IPS DF 19.7 (cell line): ENCODE measurements around the gene AMMECR1L.
"Not testable (repeated sequence)": the region's sequence is repeated elsewhere in the genome, so short reads cannot be mapped to it uniquely, and the experiment has no call there.

Experiments
- DNase-seq: peaks from one replicate; pipeline ENCODE4 v3.0.0-alpha.2; 2013; ENCODE audit warnings: low read depth, low spot score

AMMECR1L gene

DNA sequence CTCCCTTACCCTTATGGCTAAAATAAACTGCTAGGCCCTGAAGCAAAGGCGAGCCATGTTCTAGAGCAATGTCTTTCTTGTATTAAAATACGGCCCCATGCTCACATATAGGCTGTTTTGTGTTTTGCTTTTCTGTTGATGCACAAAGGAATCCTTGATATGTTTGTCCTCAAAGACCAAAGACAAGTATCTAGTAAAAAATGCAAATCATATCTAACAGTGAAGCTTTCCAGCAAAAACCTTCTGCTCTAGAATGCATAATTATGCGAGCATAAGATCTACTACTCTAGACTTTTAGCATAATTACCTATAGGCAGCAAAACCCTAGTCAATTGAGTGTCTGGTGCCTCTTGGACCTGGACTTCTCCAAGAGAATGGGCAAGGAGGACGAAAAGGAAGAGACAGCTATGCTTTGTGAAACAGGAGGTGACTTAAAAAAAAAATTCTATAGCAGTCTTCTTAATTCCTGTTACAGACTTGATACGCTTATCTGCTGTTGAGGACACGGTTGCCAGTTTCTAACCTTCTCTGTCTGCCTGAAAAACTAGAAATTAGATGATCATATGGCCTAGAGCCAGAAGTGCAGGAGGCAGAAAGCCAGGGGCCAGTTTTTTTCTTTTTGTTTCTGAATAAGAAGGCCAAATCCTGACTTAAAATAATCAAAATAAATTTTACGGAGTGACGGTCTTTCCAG, 1.5 kb upstream of the AMMECR1L start:
- no peak for DNase-seq

DNA sequence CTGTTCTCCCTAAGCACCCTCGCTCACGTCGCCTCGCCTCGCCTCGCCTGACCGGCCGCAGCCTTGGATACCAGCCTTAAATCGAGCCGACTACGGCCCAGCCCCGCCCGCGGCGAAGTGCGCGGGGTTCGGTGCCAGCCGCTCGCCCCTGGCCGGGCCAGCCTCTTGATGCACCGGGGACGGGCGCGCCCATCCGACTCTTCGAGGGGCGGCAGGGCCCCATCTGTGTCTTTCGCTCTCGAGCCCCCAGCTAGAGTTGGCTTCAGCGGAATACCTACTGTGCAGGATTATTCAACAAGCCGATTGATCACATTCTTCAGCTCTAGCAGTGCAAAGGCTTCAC, 808 bp upstream of the AMMECR1L start:
- DNase-seq, result not testable (repeated sequence)

DNA sequence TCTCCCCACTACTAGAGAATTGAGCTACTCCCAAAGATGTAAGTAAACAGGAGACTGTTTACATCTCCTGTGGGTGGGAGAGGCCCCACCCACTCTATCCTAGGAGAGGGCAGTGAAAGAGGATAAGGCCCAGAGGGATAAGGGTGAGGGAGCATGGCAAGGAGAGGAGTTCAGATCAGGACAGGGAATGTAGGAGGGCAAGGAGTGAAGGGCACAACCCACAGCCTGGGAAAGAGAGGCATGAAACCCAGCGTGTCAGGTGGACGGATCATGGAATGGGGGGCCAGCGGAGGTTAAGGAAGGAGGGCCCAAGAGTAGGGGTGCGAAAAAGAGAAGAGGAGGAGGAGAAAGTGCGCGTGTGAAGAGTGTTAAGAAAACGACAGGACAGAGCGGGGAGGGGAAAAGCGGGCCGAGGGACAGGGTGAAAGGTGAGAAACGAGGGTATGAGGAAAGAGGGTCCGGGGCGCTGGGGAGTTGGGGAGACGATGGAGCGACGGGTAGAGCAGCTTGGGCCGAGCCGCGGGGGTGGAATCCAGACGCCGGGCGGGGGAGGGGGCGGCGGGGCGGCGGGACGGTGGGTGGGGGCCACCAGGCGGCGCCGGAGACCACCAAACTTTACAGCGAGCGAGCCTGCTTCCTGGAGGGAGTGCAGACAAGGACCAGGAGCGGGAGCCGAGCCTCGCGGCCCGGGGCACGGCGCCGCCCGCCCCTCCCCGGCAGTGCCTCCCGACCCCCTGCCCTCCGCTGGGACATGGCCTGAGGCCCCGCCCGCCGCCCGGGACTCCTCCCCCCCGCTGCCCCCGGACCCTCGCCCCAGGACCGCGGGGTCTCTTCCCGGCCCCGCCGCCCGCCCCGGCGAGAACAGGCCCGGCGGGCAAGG, 655 bp downstream of the AMMECR1L start:
- DNase-seq, result not testable (repeated sequence)

DNA sequence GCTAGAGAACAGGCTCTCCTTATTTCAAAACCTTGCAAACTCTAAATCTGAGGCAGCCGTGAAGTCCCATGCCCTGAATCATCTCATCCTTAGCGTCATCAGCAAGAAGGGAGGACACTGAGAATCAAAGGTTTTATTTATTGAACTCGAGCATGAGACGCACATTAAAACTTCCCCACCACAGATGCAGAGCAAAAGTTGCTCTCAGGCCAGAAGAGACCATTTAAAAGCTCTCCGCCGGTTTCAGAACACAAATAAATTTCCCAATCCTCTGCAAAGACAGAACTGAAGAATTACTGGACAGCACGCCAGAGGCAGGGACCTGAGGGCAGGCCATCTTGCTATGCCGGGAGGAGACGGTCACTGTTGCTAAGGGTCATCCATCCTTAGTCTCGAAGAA, 1.3 kb downstream of the AMMECR1L start:
- DNase-seq, result no peak

DNA sequence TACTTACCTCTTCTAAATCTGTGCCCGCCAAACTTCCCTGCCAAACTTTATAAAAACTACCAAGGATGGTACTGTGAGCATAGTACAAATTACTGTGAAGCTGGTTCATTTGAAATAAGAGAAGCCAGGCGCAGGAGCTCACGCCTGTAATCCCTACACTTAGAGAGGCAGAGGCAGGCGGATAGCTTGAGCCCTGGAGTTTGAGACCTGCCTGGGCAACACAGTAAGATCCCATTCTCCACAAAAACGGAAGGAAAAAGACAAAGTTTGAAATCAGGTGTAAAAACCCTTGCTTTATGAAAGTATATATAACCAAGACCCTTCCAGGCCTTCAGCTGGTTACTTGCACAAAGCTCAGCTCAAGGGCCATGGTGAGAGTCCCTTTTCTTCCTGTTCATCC, 5.9 kb downstream of the AMMECR1L start:
- DNase-seq, result no peak

DNA sequence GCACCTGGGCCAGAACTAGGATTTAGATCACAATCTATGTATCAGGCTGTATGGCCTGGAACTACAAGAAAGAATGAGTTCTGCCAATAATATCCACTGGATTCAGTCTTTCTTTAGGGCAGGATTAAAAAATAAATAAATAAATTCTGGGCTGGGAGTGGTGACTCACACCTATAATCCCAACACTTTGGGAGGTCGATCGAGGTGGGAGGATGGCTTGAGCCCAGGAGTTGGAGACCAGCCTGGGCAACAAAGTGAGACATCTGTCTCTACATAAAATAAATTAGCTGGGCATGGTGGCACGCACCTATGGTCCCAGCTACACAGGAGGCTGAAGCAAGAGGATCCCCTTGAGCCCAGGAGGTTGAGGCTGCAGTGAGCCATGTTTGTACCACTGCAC, 8.1 kb downstream of the AMMECR1L start:
- no peak for DNase-seq

DNA sequence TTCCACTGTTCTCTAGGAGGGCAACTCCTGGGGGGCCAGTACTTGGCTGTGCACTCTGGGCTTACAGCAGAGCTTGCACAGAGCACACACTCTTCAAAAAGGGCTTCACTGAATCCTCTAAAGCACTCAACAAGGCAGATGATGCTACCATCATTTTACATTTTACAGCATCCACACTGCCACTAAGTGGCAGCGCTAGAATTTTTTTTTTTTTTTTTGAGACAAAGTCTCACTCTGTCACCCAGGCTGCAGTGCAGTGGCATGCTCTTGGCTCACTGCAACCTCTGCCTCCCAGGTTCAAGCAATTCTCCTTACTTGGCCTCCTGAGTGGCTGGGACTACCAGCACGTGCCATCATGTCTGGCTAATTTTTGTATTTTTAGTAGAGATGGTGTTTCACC, 8.6 kb downstream of the AMMECR1L start:
- DNase-seq, result no peak

DNA sequence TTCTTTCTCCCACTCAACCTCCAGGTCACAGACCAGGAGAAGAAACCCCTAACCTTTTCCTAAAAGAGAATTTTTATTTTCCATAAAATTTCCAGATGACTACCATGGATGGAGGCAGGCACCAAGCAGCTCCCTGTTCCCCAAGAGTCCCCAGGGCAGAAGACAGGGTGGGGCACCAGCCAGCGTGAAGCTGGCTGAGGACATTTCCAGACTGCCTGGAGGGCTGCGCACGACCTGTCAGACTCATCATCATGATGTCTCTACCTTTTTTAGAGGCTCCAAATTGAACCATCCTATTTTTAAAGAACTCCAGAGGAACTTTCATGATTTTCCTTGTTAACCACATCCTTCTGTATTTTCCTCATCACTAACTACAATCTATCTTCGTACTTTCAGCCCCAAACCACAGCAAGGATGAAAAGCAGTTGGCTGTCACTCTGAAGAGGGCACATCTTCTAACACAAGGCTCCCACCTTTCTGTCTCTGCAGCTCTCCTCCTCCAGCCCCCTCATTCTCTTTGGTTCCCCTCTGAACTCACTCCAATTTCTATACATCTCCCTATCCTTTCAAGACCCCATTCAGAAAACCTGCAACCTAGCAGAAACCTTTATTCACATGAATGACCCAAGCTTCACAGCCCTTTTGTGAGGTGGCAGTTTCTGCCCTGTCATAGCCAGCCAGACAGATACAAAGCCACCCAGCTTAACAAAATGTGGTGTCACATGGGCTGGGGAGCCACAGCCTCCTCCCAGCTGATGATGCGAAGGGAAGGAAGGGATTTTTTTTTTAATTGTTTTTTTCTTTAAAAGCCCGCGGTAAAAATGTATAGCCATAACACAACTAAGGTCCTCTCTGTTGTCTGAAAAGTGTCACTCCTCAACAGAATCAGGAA, 11.1 kb downstream of the AMMECR1L start:
- no peak for DNase-seq

DNA sequence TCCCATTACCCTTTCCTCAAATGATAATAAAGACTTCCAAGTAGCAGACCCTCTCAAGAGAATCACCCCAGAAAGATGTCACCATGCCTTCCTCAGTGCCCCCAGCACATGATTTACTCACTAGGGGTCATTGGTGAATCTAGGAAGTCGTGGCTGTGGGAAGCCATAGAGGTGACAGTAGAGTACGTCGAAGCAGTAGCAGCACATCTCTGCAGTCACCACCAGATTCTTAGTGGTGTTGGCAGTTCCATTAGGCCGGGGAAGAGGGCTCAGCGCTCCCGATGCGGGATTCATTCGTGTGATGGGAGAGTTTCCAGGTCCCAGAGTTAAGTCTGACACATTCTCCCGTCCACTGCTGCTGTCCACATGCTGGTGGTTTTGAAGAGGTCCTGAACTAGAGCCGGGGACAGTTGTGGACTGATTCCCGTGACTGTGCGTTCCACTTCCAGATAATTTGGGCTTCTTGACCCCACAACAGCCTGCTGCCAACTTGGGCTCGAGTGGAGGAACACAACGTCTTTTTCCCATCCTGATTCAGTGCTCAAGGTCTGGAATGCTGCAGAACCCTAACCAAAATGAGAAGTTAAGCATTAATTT, 12.0 kb downstream of the AMMECR1L start:
- no peak for DNase-seq

DNA sequence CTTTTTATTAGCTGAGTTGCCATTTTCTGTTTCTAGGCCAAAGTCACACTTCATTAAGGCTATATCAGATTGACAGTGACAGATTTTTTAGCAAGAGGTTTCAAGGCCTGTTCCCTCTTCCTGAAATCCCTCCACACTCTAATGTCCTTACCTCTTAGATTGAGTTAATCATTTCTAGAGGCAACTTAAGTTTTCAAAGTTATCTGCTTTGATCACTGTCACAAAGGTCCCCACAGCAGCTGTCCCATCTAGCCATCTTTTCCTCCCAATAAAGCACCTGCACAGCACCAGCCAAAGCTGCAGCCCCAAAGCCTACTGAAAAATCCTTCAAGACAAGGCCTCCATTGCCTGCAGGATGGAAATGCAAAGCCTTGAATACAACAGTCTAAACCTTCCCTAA, 13.4 kb downstream of the AMMECR1L start:
- DNase-seq, result no peak

DNA sequence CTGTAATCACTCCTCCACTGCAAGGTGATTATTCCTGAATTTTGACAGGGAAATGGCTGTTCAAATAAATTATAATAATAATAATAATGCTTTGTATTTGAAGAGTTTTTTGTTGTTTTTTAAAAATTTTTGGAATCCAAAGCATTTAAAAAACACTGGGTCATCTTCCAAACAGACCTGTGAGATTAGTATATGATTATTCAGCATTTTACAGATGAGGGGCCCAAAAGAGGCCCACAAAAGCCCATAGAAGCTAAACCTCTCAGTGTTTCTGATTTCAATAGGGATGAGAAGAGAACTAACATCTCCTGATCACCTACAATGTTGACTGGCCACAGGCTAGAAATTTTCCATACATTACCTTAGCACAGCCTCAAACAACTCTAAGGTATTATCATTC, 19.8 kb downstream of the AMMECR1L start:
- DNase-seq, result no peak

DNA sequence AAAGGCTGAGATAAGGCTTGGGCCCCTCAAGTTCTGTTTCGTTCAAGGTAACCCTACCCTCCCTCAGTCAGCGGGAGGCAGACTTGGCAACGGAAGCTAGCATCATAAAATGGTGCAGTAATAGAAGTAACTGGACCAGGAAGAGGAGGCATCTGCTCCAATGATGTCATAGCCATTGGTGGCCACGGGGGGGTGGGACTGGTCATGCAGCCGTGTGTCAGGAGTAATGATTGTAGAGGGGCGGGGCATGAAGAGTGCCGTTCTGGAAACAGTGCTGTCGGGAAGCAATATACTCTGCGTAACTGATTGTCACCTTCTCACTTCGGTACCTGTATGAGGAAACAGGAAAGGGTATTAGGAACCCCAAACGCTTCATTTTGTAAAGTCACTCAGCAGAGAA, 20.9 kb downstream of the AMMECR1L start:
- DNase-seq, result no peak

DNA sequence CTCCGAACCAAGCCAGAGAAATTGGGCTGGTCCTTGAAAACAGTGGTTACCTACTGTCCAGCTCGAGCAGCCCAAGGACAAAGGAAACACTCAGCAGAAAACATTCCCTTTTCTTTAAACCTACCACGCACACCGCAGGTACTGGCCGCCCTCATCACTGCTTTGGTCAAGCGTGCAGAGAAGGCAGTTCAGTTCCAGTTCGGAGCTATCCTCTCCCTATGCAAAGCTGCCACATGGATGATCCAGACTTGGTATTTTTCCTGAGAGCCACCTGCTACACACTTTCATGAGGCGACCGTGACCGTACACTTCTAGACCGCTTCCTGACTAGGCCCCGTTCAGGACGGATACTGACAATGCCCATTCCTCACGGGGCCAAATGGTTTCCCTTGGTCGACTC, 23.5 kb downstream of the AMMECR1L start:
- no peak for DNase-seq

DNA sequence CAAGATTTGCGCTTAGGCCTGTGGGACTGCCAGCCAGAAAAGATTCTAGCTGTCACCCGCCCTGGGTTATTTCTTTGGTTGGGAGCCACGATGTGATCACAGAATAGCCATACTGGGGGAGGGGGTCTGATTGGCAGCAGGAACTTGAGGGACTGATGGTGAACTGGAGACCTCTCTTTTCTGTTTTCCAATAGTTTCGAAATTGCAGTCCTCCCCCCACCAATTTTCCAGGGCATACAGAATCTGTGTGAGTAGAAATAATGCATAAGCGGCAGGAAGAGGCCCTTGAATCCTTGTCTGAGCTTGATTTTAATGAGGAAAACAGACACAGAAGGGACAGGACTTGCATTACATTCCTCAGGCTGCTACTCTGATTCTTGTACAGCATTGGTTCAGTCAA, 25.6 kb downstream of the AMMECR1L start:
- no peak for DNase-seq

DNA sequence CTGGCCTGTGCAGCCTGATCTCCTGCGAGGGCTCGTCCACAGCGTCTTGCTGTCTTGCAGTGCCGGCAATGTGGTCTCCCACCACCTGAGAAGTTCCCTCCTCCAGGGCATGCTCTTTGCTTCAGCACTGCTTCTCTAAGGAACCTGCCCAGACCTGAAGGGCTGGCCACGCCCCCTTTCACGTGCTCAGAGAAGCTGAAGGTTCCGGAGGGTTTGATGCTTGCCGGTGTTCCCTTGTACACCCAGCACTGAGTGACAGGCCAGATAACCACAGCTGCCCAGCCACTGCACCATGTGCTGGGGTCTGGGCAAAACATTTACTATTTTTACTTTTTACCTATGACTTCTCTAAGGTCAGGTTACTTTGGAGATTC, 26.1 kb downstream of the AMMECR1L start:
- peak; percentile 76 for DNase-seq

DNA sequence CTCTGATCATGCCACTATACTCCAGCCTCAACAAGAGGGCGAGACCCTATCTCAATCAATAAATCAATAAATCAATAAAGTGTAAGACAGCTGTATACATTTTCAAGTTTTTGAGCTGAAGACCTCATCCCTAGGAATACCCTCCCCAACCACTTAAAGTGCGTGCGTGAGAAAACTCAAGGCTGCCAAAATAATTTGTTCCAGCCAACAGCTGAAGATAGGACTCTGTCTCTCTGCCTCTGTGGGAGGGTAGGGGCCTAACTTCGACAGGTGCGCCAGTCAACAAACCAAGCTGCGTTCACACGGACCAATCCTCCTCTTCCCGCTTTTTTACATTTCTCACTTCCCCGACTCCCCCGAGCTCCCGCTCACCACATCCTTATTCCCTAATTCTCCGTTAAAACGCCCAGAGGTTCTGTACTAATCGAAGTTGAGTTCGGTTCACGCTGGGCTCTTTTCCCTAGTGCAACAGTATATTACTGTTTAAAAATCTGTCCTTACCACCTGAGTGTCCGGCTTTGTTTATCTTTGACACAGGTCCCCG, 28.4 kb downstream of the AMMECR1L start:
- peak; percentile 17 for DNase-seq

DNA sequence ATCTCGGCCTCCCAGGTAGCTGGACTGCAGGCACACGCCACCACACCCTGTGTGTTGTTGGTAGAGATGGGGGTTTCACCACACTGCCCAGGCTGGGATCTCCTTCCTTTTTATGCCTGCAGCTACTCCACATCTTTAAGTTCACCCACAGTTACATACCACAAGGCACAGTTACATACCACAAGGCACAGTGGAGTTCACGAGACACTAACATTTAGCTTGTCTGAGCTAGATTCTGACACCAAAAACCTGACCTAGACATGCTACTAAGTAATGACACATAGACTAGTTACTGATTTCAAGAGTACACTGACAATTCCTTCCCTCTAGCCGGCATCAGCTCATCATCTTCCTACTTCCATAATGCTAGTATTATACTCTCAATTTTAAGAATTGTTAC, 32.1 kb downstream of the AMMECR1L start:
- no peak for DNase-seq

DNA sequence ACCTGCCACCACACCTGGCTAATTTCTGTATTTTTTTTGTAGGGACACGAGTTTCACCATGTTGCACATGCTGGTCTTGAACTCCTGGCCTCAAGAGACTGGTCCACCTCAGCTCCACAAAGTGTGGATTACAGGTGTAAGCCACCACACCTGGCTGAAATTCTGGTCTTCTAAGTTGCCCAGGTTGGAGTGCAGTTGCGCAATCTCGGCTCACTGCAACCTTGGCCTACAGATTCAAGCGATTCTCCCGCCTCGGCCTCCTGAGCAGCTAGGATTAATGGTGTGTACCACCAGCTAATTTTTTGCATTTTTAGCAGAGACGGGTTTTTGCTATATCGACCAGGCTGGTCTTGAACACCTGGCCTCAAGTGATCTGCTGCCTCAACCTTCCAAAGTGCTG, 33.4 kb downstream of the AMMECR1L start:
- DNase-seq, result no peak

DNA sequence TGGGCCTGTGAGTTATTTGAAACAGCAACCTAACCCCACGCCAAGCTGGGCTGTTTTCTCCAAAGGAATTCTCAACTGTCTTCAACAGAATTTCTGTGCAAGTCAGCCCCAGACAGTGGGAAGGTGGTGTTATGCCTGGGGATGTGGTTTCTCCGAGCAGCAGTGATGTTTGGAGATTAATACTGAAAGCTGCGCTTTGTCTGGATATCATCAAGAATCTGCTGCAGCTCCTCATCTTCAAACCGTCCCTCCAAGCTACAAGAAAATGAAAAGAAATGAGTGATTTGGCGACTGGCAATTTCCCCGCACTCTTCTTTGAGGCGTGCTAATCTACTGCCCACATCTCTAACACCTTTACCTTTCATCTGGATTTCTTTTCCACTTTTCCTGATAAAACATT, 37.8 kb downstream of the AMMECR1L start:
- no peak for DNase-seq

DNA sequence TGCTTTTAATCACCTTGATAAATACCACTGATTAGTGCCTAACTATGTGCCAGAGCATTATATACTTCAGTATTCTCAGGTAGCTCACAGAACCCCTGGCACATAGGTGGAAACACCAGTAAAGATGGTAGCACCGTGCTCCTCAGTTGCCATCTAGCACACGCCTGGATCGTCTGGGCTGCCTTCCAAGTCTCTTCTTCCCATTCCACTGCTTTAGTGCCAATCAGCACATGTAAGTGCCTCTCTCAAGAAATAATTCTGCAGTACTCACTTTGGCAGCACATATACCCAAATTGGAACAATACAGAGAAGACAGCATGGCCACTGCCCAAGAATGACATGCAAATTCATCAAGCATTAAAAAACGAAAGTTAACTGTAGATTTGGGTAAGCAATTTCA, 40.8 kb downstream of the AMMECR1L start:
- DNase-seq, result no peak

DNA sequence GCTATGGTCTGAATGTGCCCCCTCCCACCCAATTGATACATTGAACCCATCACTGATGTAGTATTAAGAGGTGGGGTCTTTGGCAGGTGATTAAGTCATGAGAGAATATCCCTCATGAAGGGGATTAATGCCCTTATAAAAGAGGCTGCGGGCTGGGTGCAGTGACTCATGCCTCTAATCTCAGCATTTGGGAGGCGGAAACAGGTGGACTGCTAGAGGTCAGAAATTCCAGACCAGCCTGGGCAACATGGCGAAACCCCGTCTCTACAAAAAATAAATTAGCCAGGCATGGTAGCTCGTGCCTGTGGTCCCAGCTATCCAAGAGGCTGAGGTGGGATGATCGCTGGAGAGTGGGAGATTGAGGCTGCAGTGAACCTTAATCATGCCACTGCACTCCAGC, 42.1 kb downstream of the AMMECR1L start:
- no peak for DNase-seq
